Measurements from ENCODE around the gene LPAR1.
A peak's percentile ranks its signal among the peaks of the same experiment; 100 is the strongest.

Gene LPAR1

GRCh38 chr9:110950041-110950645 lies 88.1 kb downstream of the LPAR1 start:
- H3K4me3 Mint-ChIP-seq: no peak overlapping the region
- peaks cover 11% of the 10 kb centered on the region for H3K9me3 Mint-ChIP-seq
- H3K27ac Mint-ChIP-seq: no peak overlapping the region
- H3K27me3 Mint-ChIP-seq: peaks cover 76% of the 10 kb centered on the region
- peaks cover 34% of the 10 kb centered on the region for H3K4me1 Mint-ChIP-seq (ENCODE audit: low read depth)
- peaks cover 35% of the 10 kb centered on the region for H3K36me3 Mint-ChIP-seq (ENCODE audit: low read depth)
- intact Hi-C loops (cut with micrococcal nuclease): loop anchor here (10.0 kb wide), 1 partner anchor 75 kb away; no protein-coding TSS in a partner anchor

- no peak overlapping the region for H3K4me3 Mint-ChIP-seq
- H3K27me3 Mint-ChIP-seq: peaks cover 72% of the 10 kb centered on the region
- peaks cover 31% of the 10 kb centered on the region for H3K36me3 Mint-ChIP-seq (ENCODE audit: low read depth)
- H3K27ac Mint-ChIP-seq: no peak overlapping the region
- peaks cover 24% of the 10 kb centered on the region for H3K4me1 Mint-ChIP-seq (ENCODE audit: low read depth)
- intact Hi-C loops (cut with micrococcal nuclease): no loop called here
- peaks cover 6% of the 10 kb centered on the region for H3K9me3 Mint-ChIP-seq
Observed at GRCh38 chr9:110949081-110949480, 89.2 kb downstream of the LPAR1 start.

GRCh38 chr9:110947491-110948044 lies 90.7 kb downstream of the LPAR1 start:
- Mint-ChIP-seq H3K36me3 (ENCODE audit: low read depth) (peaks cover 29% of the 10 kb centered on the region), H3K9me3 (no peaks in the 10 kb centered on the region), H3K27me3 (peaks cover 64% of the 10 kb centered on the region), H3K4me1 (ENCODE audit: low read depth) (peaks cover 14% of the 10 kb centered on the region), H3K27ac (no peak overlapping the region), H3K4me3 (no peak overlapping the region)
- intact Hi-C loops (cut with micrococcal nuclease): no loop called here

GRCh38 chr9:110942522-110942921 lies 95.7 kb downstream of the LPAR1 start:
- intact Hi-C loops (cut with micrococcal nuclease): no loop called here
- H3K27ac Mint-ChIP-seq: no peak overlapping the region
- H3K36me3 Mint-ChIP-seq (ENCODE audit: low read depth): peaks cover 57% of the 10 kb centered on the region
- peaks cover 9% of the 10 kb centered on the region for H3K9me3 Mint-ChIP-seq
- H3K27me3 Mint-ChIP-seq: peaks cover 38% of the 10 kb centered on the region
- no peak overlapping the region for H3K4me3 Mint-ChIP-seq
- H3K4me1 Mint-ChIP-seq (ENCODE audit: low read depth): peaks cover 16% of the 10 kb centered on the region

GRCh38 chr9:110940951-110941557 lies 97.2 kb downstream of the LPAR1 start:
- intact Hi-C loops (cut with micrococcal nuclease): no loop called here
- peaks cover 24% of the 10 kb centered on the region for H3K4me1 Mint-ChIP-seq (ENCODE audit: low read depth)
- peaks cover 9% of the 10 kb centered on the region for H3K9me3 Mint-ChIP-seq
- H3K36me3 Mint-ChIP-seq (ENCODE audit: low read depth): peaks cover 49% of the 10 kb centered on the region
- no peak overlapping the region for H3K27ac Mint-ChIP-seq
- H3K27me3 Mint-ChIP-seq: peaks cover 30% of the 10 kb centered on the region
- no peak overlapping the region for H3K4me3 Mint-ChIP-seq

GRCh38 chr9:110939573-110939972 lies 98.7 kb downstream of the LPAR1 start:
- Mint-ChIP-seq H3K27me3 (peaks cover 20% of the 10 kb centered on the region), H3K4me3 (no peak overlapping the region), H3K9me3 (peaks cover 9% of the 10 kb centered on the region), H3K27ac (no peak overlapping the region), H3K4me1 (ENCODE audit: low read depth) (peaks cover 28% of the 10 kb centered on the region), H3K36me3 (ENCODE audit: low read depth) (peaks cover 46% of the 10 kb centered on the region)
- intact Hi-C loops (cut with micrococcal nuclease): loop anchor here (5.0 kb wide), 1 partner anchor 37 kb away; no protein-coding TSS in a partner anchor

GRCh38 chr9:110939047-110939446 lies 99.2 kb downstream of the LPAR1 start:
- peaks cover 48% of the 10 kb centered on the region for H3K36me3 Mint-ChIP-seq (ENCODE audit: low read depth)
- peaks cover 31% of the 10 kb centered on the region for H3K4me1 Mint-ChIP-seq (ENCODE audit: low read depth)
- peaks cover 18% of the 10 kb centered on the region for H3K27me3 Mint-ChIP-seq
- H3K27ac Mint-ChIP-seq: no peak overlapping the region
- H3K4me3 Mint-ChIP-seq: no peak overlapping the region
- H3K9me3 Mint-ChIP-seq: peaks cover 9% of the 10 kb centered on the region
- intact Hi-C loops (cut with micrococcal nuclease): loop anchor here (5.0 kb wide), 1 partner anchor 37 kb away; no protein-coding TSS in a partner anchor

- peaks cover 9% of the 10 kb centered on the region for H3K9me3 Mint-ChIP-seq
- intact Hi-C loops (cut with micrococcal nuclease): loop anchor here (5.0 kb wide), 1 partner anchor 36 kb away; no protein-coding TSS in a partner anchor
- H3K36me3 Mint-ChIP-seq (ENCODE audit: low read depth): peaks cover 41% of the 10 kb centered on the region
- H3K27me3 Mint-ChIP-seq: peaks cover 11% of the 10 kb centered on the region
- H3K4me1 Mint-ChIP-seq (ENCODE audit: low read depth): peaks cover 39% of the 10 kb centered on the region
- H3K27ac Mint-ChIP-seq: no peak overlapping the region
- no peak overlapping the region for H3K4me3 Mint-ChIP-seq
Observed at GRCh38 chr9:110938242-110938641, 100.0 kb downstream of the LPAR1 start.

- Mint-ChIP-seq H3K4me1 (ENCODE audit: low read depth) (peaks cover 43% of the 10 kb centered on the region), H3K36me3 (ENCODE audit: low read depth) (peaks cover 38% of the 10 kb centered on the region), H3K27me3 (peaks cover 10% of the 10 kb centered on the region), H3K9me3 (peaks cover 9% of the 10 kb centered on the region), H3K27ac (peak overlapping the region; percentile 60), H3K4me3 (no peak overlapping the region)
- intact Hi-C loops (cut with micrococcal nuclease): loop anchor here (5.0 kb wide), 1 partner anchor 35 kb away; no protein-coding TSS in a partner anchor
Observed at GRCh38 chr9:110936719-110937452, 101.4 kb downstream of the LPAR1 start.

GRCh38 chr9:110936237-110936636 lies 102.0 kb downstream of the LPAR1 start:
- peaks cover 31% of the 10 kb centered on the region for H3K36me3 Mint-ChIP-seq (ENCODE audit: low read depth)
- H3K27ac Mint-ChIP-seq: peak overlapping the region; percentile 60

GRCh38 chr9:110935829-110936228 lies 102.4 kb downstream of the LPAR1 start:
- Mint-ChIP-seq H3K9me3 (peaks cover 9% of the 10 kb centered on the region), H3K36me3 (ENCODE audit: low read depth) (peaks cover 28% of the 10 kb centered on the region), H3K4me3 (no peak overlapping the region), H3K4me1 (ENCODE audit: low read depth) (peaks cover 43% of the 10 kb centered on the region), H3K27ac (no peak overlapping the region), H3K27me3 (peaks cover 7% of the 10 kb centered on the region)
- intact Hi-C loops (cut with micrococcal nuclease): loop anchor here (5.0 kb wide), 1 partner anchor 34 kb away; no protein-coding TSS in a partner anchor

More at GRCh38 chr9:110936237-110936636, 102.0 kb downstream of the LPAR1 start:
- intact Hi-C loops (cut with micrococcal nuclease): loop anchor here (5.0 kb wide), 1 partner anchor 34 kb away; no protein-coding TSS in a partner anchor
- peaks cover 43% of the 10 kb centered on the region for H3K4me1 Mint-ChIP-seq (ENCODE audit: low read depth)
- peaks cover 7% of the 10 kb centered on the region for H3K27me3 Mint-ChIP-seq
- peaks cover 9% of the 10 kb centered on the region for H3K9me3 Mint-ChIP-seq
- no peak overlapping the region for H3K4me3 Mint-ChIP-seq

- peak overlapping the region; percentile 42 for H3K4me3 Mint-ChIP-seq
- H3K4me1 Mint-ChIP-seq (ENCODE audit: low read depth): peaks cover 34% of the 10 kb centered on the region
- H3K9me3 Mint-ChIP-seq: no peaks in the 10 kb centered on the region
- peak overlapping the region; percentile 63 for H3K27ac Mint-ChIP-seq
- H3K27me3 Mint-ChIP-seq: peaks cover 6% of the 10 kb centered on the region
- peaks cover 22% of the 10 kb centered on the region for H3K36me3 Mint-ChIP-seq (ENCODE audit: low read depth)
- intact Hi-C loops (cut with micrococcal nuclease): no loop called here
Observed at GRCh38 chr9:110933350-110934001, 104.8 kb downstream of the LPAR1 start.

GRCh38 chr9:110932863-110933262 lies 105.4 kb downstream of the LPAR1 start:
- Mint-ChIP-seq H3K36me3 (ENCODE audit: low read depth) (peaks cover 16% of the 10 kb centered on the region), H3K27ac (no peak overlapping the region), H3K4me3 (no peak overlapping the region), H3K27me3 (peaks cover 6% of the 10 kb centered on the region), H3K4me1 (ENCODE audit: low read depth) (peaks cover 28% of the 10 kb centered on the region), H3K9me3 (no peaks in the 10 kb centered on the region)
- intact Hi-C loops (cut with micrococcal nuclease): no loop called here

All from dendritic cell treated with granulocyte-macrophage colony-stimulating factor and Interleukin-4, amounts not matched to agents 40 ng/mL and 50 ng/mL, for 4 days (primary cell).